ENCODE data around the gene TEAD2.
A peak's percentile ranks its signal among the peaks of the same experiment; 100 is the strongest.

Gene TEAD2
- 0 reads per million in 3 experiments for total RNA-seq

DNA sequence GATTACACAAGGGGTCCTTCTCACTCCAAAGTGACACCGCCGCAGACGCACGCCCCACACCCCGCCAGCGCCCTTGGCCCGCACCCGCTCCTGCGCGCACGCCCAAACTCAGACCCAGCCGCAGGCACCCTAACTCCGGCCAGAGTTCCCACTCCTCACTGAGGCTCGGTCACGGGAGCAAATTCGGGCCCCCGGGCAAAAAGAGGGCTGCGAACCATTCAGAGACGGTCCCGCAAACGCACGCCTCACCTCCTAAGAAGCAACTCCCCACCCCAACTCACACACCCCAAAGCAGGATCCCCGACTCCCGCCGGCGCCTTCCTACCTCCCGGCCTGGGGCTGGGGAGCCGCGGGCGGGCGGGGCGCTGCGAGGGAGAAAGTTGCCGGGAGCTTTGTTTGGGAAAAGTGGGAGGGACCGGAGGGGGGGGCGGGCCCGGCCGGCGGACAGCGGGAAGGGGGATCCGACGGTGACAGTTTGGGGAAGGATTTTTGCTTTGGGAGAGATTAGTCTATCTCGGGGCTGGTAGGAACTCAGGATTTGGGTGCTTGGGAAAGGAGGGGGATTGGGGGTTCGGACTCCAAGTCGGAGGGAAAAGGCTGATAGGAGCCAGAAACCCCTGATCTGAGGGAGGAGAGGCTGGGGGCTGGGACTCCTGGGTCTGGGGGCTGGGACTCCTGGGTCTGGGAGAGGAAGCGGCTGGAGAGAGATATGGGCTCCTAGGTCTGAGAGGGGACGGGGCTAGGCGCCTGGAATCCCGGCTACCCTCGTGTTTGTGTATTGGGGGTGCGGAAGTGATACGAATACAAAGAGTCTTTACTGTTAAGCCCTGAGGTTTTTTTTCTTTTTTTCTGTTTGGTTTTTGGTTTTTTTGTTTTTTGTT is at the start of gene TEAD2:
TEAD2 (minus strand) TSS at position 369 of the 881 bp plus-strand sequence. CDS start 2,341 bp downstream, outside the sequence.
- DNase-seq: no peak

DNA sequence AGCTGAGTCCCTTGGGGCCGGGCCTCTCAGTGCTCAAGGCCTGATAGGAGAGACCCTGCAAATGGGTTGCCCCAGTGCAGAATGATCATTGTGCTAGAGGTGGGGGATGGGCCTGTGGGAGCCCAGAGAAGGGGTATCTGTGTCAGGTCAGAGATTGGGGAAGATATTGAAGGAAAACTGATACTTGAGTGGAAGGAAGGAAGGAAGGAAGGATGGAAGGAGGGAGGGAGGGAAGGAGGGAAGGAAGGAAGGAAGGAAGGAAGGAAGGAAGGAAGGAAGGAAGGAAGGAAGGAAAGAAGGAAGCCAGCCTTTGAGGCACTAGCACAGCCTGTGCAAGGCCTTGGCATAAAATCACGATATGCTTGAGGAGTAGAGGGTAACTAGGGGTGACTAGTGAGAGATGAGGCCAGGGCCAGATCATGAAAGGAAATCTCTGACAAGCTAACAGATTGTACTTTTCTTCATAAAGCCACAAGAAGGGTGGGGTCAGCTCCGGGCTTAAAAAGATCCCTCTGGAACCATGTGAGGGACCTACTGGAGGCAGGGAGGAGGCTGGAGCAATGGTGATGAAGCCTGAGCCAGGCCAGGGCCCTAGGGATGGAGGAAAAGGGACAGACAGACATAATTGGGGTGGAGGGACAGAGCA is 49.6 kb upstream of the TEAD2 start:
- no peak for DNase-seq

GRCh38 chr19:49409441-49410029 is 47.3 kb upstream of the TEAD2 start:
- DNase-seq: peak; percentile 42

- no peak for DNase-seq
Observed at GRCh38 chr19:49408816-49409440, 46.7 kb upstream of the TEAD2 start.

DNA sequence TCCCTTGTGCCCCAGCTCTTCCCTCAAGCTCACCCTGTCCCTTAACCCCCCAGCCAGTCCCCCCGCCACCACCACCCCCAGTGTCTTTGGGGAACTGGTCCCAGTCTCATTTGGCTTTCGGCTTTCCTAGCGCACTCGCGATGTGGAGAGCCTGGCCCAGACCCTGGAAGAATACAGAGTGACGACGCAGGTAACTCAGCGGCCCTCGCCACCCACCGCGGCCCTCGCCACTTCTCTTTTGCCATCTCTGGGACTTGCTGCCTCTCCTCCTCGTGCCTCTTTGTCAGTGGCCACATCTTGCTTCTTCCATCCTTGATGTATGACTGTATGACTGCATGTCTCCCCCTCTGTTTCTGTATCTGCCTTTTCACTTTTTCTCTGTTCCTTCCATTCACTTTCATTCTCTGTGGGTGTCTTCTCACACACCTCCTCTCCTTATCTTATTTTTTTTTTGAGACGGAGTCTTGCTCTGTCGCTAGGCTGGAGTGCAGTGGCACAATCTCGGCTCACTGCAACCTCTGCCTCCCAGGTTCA is 45.3 kb upstream of the TEAD2 start:
- no peak for DNase-seq

DNA sequence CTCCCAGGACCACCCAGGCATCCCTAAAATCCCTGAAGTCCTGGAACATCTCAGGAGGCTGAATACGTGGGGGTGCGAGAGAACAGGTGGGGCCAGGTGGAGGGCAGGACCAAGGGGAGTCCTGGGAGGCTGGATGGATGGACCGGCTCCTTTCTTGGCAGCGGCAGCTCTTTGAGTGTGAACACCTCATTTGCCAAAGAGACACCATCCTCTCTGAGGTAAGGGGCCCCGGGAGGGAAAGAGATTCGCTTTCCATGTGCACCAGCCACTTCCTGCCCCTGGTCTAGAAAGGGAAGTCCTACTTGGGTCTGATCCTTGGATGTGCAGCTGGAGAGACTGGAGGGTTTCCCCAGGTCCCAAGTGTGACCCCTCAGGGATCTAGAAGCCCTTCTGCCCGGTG is 44.9 kb upstream of the TEAD2 start:
- no peak for DNase-seq

GRCh38 chr19:49403404-49404187 is 41.4 kb upstream of the TEAD2 start:
- no peak for DNase-seq

DNA sequence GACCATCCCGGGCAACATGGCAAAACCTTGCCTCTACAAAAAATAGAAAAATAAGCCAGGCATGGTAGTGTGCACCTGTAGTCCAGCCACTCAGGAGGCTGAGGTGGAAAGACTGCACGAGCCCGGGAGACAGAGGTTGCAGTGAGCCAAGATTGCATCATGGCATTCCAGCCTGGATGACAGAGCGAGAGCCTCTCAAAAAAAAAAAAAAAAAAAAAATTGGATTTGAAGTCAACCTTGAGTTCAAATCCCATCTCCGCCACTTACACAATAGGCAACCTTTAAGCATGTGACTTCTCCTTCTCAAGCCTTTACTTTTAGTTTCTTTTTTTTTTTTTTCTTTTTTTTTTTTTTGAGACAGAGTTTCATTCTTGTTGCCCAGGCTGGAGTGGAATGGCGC is 37.8 kb upstream of the TEAD2 start:
- DNase-seq: no peak

- DNase-seq: no peak
Observed at GRCh38 chr19:49398931-49399330, 36.7 kb upstream of the TEAD2 start.

DNA sequence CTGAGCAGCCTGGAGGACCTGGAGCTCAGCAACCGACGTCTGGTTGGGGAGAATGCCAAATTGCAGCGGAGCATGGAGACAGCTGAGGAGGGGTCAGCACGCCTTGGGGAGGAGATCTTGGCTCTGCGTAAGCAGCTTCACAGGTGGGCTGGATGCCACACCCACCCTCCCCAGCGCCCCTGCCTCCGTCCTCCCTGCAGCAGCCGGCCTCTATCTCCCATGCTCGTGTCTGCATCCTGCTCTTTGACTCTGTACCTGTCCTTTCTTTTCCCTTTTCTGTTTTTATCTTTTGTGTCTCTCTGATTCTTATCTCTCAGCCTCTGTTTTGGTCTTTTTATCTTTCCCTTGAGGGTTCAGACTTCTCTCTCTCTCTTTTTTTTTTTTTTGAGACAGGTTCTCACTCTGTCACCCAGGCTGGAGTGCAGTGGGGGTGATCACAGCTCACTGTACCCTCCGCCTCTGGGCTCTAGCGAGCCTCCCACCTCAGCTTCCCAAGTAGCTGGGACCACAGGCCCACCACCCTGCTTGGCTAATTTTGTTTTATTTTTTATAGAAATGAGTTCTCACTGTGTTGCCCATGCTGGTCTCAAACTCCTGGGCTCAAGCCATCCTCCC is 35.9 kb upstream of the TEAD2 start:
- no peak for DNase-seq

- no peak for DNase-seq
Observed at GRCh38 chr19:49396738-49397505, 34.7 kb upstream of the TEAD2 start.

DNA sequence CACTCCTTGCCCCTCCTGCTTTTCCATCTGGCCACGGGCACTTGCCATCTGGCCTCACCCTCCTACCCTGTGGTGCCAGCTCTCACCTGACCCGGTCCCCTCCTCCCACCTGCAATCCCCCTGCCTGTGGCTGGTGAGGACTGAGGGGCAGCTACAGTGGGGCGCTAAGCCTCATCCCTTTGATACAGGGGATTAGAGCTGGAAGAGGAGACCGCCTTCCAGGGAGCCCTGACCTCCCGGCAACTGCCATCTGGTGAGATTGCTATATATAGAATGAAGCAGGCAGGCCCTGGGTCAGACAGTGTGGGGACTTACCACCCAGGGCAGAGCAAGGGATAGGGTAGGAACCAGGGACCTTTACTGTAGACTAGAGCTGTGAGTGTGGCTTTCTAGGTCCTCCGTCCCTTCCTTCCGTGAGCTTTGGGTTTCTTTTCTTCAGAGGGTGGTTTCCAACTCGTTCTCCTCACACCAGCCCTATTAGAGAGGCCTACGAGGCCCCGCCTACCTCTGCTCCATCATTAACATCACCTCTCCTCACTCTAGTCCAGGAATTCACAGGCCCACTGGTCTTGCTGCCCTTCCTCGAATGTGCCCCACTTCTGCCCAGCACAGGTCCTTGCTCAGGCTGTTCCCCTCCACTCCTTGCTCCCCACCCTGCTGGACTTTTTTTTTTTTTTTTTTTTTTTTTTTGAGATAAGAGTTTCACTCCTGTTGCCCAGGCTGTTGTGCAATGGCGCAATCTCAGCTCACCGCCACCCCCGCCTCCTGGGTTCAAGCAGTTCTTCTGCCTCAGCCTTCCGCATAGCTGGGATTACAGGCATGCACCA is 33.6 kb upstream of the TEAD2 start:
- DNase-seq: no peak

- no peak for DNase-seq
Observed at GRCh38 chr19:49393881-49394280, 31.7 kb upstream of the TEAD2 start.

DNA sequence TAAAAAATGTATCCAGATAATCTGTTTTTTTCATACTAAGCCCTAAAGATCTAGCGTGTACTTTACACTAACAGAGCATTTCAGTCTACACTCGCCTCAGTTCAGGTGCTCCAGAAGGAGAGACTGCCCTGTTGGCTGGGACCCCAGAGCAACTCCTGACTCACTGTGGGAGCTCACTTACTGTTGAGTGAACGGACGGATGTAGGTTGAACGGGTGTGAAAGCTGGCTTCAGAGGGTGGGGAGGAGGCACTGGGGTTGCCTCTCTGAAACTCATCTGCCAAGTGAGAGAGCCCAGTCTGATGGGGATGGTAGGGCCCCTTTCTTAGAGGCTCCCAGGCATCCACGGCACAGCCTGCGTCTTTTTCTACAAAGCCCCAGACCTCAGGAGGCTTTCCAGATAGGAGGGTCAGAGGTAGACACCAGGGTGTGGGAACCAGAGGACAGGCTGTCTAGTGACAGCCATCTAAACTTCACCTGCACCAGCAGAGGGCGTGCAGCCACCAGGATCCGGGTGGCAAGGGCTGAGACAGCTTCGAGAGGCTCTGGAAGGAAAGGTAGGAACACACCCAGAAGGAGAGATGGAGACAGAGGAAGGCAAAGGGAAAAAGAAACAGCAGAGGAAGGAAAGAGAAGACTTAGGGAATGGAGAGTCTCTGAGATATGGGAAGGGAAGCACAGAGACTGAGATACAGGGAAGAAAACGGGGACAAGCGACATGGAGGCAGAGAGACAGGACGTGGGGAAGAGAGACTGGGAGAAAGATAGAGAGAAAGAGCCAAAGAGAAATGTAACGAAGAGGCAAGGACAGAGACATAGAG is 29.6 kb upstream of the TEAD2 start:
- peak; percentile 71 for DNase-seq

DNA sequence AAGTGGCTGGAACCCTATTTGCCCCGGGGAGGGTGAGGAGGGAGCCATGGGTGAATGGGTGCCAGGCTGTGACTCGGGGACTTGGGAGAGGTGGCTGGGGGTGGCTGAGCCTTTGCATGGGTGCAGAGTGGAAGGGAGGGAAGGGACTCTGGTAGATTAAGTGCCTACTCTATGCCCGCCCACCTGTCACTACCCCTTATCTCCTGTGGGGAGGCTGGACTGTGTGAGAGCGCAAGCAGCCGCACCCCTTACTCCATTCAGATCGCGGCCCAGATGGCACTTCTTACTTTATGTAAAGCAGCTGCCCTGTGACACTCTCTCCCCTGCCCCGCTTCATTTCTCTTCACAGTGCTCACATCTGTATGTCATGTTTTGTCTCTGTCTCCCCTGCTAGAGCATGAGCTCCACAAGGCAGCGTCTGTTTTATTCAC is 28.7 kb upstream of the TEAD2 start:
- DNase-seq: no peak

GRCh38 chr19:49390131-49390928 is 28.1 kb upstream of the TEAD2 start:
- DNase-seq: no peak

- no peak for DNase-seq
Observed at GRCh38 chr19:49389406-49389805, 27.2 kb upstream of the TEAD2 start.

DNA sequence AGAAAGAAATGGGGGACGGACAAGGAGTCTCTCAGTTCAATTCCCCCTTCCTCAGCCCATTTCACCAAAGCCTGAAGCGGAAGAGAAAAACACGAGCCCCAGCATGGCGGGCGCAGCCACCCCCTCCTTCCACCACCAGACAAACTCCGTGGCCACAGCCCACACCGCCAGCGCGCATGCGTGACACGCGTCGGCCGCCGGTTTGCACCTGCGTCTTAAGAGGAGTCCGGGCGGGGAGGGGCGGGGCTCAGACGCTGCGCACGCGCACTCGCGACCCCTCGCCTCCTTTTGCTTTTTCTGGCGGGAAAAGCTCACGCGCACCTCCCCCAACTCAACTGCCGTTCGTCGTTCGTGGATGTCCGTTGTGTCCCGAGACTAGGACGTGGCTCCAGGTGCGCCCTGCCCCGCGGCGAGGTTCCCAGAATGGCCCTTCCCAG is 25.7 kb upstream of the TEAD2 start, which contains the start of gene KASH5:
KASH5 (plus strand) TSS at position 314 of the 437 bp plus-strand sequence. CDS start 2,635 bp downstream, outside the sequence.
- peak; percentile 86 for DNase-seq

Measured in central memory CD4-positive, alpha-beta T cell (primary cell).